ENCODE results near the gene PITPNB. TPM values are rescaled to one million over a fixed set of nuclear protein-coding genes. Genes with fewer than 3 reads are reported as not detected.
A peak's percentile ranks its signal among the peaks of the same experiment; 100 is the strongest.

The PITPNB gene
- total RNA-seq, 2 experiments from 2014 or later: 96.5 to 111 TPM

DNA sequence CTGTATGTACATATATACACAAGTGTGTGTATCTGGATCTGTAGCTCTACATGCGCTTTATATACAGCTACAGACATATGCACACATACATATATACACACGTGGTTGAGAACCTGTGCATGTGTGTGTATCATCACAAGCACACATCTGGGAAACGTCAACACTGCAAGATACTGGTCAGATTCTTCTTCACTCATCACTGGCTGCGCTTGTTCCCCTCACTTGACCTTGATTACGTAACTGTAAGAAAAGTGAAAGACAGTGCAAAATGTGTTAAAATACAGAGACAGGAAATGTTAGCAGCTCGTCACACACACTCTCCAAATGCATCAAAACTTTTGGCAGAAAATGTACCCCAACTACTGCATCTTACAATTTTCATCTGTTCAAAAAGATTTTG lies 65.6 kb downstream of the PITPNB start:
- intact Hi-C loops (cut with DNase I, micrococcal nuclease): no loop called here
- H3K27ac Mint-ChIP-seq: no peak overlapping the region
- no peak for ATAC-seq
- H3K4me1 Mint-ChIP-seq: peaks cover 4% of the 10 kb centered on the region
- H3K9me3 Mint-ChIP-seq (ENCODE audit: low read depth): no peaks in the 10 kb centered on the region
- DNase-seq: no peak
- ChIA-PET CTCF (no interaction called here), POLR2A (no interaction called here)
- H3K27me3 Mint-ChIP-seq: no peaks in the 10 kb centered on the region
- no peak overlapping the region for H3K4me3 Mint-ChIP-seq
- H3K36me3 Mint-ChIP-seq (ENCODE audit: low read depth): peaks cover 71% of the 10 kb centered on the region

- ChIA-PET CTCF (interaction anchor here (0.8 to 1.3 kb wide), 2 partner anchors 32 to 33 kb away, joined by 3 to 4 read pairs; no protein-coding TSS in a partner anchor), POLR2A (no interaction called here)
- no peaks in the 10 kb centered on the region for H3K27me3 Mint-ChIP-seq
- no peaks in the 10 kb centered on the region for H3K9me3 Mint-ChIP-seq (ENCODE audit: low read depth)
- H3K4me1 Mint-ChIP-seq: peaks cover 4% of the 10 kb centered on the region
- no peak for ATAC-seq
- H3K4me3 Mint-ChIP-seq: no peak overlapping the region
- no peak for DNase-seq
- intact Hi-C loops (cut with DNase I, micrococcal nuclease): no loop called here
- peaks cover 66% of the 10 kb centered on the region for H3K36me3 Mint-ChIP-seq (ENCODE audit: low read depth)
- H3K27ac Mint-ChIP-seq: no peak overlapping the region
Measured at GRCh38 chr22:27851974-27852746, 66.9 kb downstream of the PITPNB start.

- POLR2A ChIA-PET: no interaction called here
- H3K27me3 Mint-ChIP-seq: no peaks in the 10 kb centered on the region
- peaks cover 4% of the 10 kb centered on the region for H3K4me1 Mint-ChIP-seq
- CTCF ChIA-PET: interaction anchor here (0.8 kb wide), 1 partner anchor 528 kb away, joined by 3 read pairs; no protein-coding TSS in a partner anchor
- peaks cover 53% of the 10 kb centered on the region for H3K36me3 Mint-ChIP-seq (ENCODE audit: low read depth)
- no peaks in the 10 kb centered on the region for H3K9me3 Mint-ChIP-seq (ENCODE audit: low read depth)
- DNase-seq (no peak), ATAC-seq (no peak)
- intact Hi-C loops (cut with DNase I, micrococcal nuclease): no loop called here
- peak overlapping the region; percentile 17 for H3K27ac Mint-ChIP-seq
- H3K4me3 Mint-ChIP-seq: no peak overlapping the region
Measured at GRCh38 chr22:27850000-27850521, 69.0 kb downstream of the PITPNB start.

GRCh38 chr22:27848005-27848404 lies 71.1 kb downstream of the PITPNB start:
- ChIA-PET POLR2A (no interaction called here), CTCF (interaction anchor here (0.6 to 1.0 kb wide), 2 partner anchors 14 to 46 kb away, joined by 3 read pairs; no protein-coding TSS in a partner anchor)
- intact Hi-C loops (cut with DNase I, micrococcal nuclease): no loop called here
- Mint-ChIP-seq H3K9me3 (ENCODE audit: low read depth) (no peaks in the 10 kb centered on the region), H3K4me1 (peaks cover 4% of the 10 kb centered on the region), H3K27me3 (no peaks in the 10 kb centered on the region), H3K36me3 (ENCODE audit: low read depth) (peaks cover 36% of the 10 kb centered on the region), H3K4me3 (no peak overlapping the region), H3K27ac (no peak overlapping the region)
- ATAC-seq (no peak), DNase-seq (no peak)

DNA sequence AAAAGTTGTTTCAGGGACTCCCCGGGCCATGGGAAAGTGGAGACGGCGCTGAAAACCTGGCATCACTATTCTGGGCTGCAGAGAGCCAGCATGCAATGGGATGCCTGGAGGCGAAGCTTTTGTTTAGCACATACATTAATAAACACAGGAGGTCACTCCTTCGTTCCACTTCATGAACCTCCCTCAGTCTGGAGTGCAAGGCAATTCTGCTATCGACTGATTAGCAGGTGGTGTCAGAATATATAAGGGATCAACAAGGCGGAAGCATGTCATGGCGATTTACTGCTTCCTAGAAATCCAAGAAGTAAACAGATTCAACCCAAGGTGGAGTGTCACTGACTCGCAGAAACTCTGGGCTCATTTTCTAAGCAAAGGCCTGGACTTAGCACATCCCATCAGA lies 72.1 kb downstream of the PITPNB start:
- H3K4me1 Mint-ChIP-seq: peaks cover 4% of the 10 kb centered on the region
- intact Hi-C loops (cut with DNase I, micrococcal nuclease): no loop called here
- H3K27me3 Mint-ChIP-seq: no peaks in the 10 kb centered on the region
- no peaks in the 10 kb centered on the region for H3K9me3 Mint-ChIP-seq (ENCODE audit: low read depth)
- ChIA-PET CTCF (no interaction called here), POLR2A (interaction anchor here (0.6 kb wide), 1 partner anchor 14 kb away, joined by 3 read pairs; no protein-coding TSS in a partner anchor)
- ATAC-seq (no peak), DNase-seq (no peak)
- no peak overlapping the region for H3K4me3 Mint-ChIP-seq
- no peak overlapping the region for H3K27ac Mint-ChIP-seq
- H3K36me3 Mint-ChIP-seq (ENCODE audit: low read depth): peaks cover 30% of the 10 kb centered on the region

DNA sequence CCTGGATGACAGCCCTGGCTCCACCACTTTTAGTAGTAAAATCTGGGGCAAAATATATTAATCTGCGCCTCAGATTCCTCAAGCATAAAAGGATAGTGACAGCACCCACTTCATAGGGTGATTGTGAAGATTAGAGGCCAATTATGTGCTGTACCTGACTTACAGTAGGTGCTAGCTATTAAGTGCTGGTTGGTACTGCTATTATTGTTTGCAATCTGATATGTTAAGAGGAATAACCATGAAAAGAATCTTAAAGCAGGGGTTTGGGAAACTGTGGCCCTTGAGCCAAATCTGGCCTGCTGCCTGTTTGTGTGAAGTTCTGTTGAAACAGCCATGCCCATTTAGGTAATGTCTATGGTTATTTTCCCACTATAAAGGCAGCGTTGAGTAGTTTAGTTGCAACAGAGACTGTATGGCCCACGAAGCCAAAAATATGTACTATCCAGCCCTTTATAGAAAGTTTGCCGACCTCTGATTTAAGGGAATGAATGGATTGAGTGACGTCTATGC lies 72.8 kb downstream of the PITPNB start:
- ATAC-seq (no peak), DNase-seq (no peak)
- Mint-ChIP-seq H3K4me3 (no peak overlapping the region), H3K9me3 (ENCODE audit: low read depth) (no peaks in the 10 kb centered on the region), H3K27me3 (no peaks in the 10 kb centered on the region), H3K4me1 (peaks cover 4% of the 10 kb centered on the region), H3K36me3 (ENCODE audit: low read depth) (peaks cover 25% of the 10 kb centered on the region), H3K27ac (no peak overlapping the region)
- POLR2A ChIA-PET: no interaction called here
- intact Hi-C loops (cut with DNase I, micrococcal nuclease): no loop called here
- CTCF ChIA-PET: no interaction called here

GRCh38 chr22:27845644-27846043 lies 73.4 kb downstream of the PITPNB start:
- Mint-ChIP-seq H3K9me3 (ENCODE audit: low read depth) (no peaks in the 10 kb centered on the region), H3K4me3 (no peak overlapping the region), H3K4me1 (peaks cover 4% of the 10 kb centered on the region), H3K27ac (no peak overlapping the region), H3K36me3 (ENCODE audit: low read depth) (peaks cover 20% of the 10 kb centered on the region), H3K27me3 (no peaks in the 10 kb centered on the region)
- no peak for DNase-seq
- ChIA-PET CTCF (no interaction called here), POLR2A (no interaction called here)
- intact Hi-C loops (cut with DNase I, micrococcal nuclease): no loop called here
- ATAC-seq: no peak

- ATAC-seq (no peak), DNase-seq (no peak)
- H3K4me1 Mint-ChIP-seq: no peaks in the 10 kb centered on the region
- H3K4me3 Mint-ChIP-seq: no peak overlapping the region
- POLR2A ChIA-PET: no interaction called here
- H3K27ac Mint-ChIP-seq: no peak overlapping the region
- H3K9me3 Mint-ChIP-seq (ENCODE audit: low read depth): no peaks in the 10 kb centered on the region
- CTCF ChIA-PET: no interaction called here
- intact Hi-C loops (cut with DNase I, micrococcal nuclease): no loop called here
- peaks cover 19% of the 10 kb centered on the region for H3K36me3 Mint-ChIP-seq (ENCODE audit: low read depth)
- H3K27me3 Mint-ChIP-seq: no peaks in the 10 kb centered on the region
Measured at GRCh38 chr22:27844656-27845591, 74.1 kb downstream of the PITPNB start.

DNA sequence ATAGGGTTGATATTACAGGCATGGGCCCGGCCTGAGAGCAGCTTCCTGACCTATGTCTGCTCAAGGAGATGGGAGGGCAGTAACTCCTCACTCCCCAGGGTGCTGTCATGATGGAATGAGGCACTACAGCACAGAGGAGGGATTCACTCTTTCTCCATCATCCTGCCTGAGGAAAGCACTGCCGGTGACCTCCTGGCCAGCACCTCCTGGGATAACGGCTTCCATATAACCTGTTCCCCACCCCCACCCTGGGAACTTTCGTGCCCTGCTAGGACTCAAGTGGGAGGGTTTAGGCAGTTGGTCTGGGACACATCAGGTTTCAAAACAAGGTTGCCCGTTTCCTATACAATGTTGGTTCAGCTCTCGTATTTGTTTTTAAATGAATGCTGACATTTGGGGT lies 74.8 kb downstream of the PITPNB start:
- peaks cover 17% of the 10 kb centered on the region for H3K36me3 Mint-ChIP-seq (ENCODE audit: low read depth)
- ChIA-PET CTCF (no interaction called here), POLR2A (no interaction called here)
- H3K4me3 Mint-ChIP-seq: no peak overlapping the region
- DNase-seq (no peak), ATAC-seq (no peak)
- no peak overlapping the region for H3K27ac Mint-ChIP-seq
- intact Hi-C loops (cut with DNase I, micrococcal nuclease): no loop called here
- no peaks in the 10 kb centered on the region for H3K9me3 Mint-ChIP-seq (ENCODE audit: low read depth)
- no peaks in the 10 kb centered on the region for H3K27me3 Mint-ChIP-seq
- H3K4me1 Mint-ChIP-seq: no peaks in the 10 kb centered on the region

- DNase-seq (no peak), ATAC-seq (no peak)
- no peaks in the 10 kb centered on the region for H3K4me1 Mint-ChIP-seq
- CTCF ChIA-PET: interaction anchor here (0.6 to 0.9 kb wide), 2 partner anchors 11 to 17 kb away, joined by 3 read pairs; no protein-coding TSS in a partner anchor
- POLR2A ChIA-PET: interaction anchor here (0.6 kb wide), 1 partner anchor 16 kb away, joined by 4 read pairs; no protein-coding TSS in a partner anchor
- peaks cover 14% of the 10 kb centered on the region for H3K36me3 Mint-ChIP-seq (ENCODE audit: low read depth)
- intact Hi-C loops (cut with DNase I, micrococcal nuclease): no loop called here
- H3K9me3 Mint-ChIP-seq (ENCODE audit: low read depth): peaks cover 3% of the 10 kb centered on the region
- H3K27ac Mint-ChIP-seq: no peak overlapping the region
- H3K4me3 Mint-ChIP-seq: no peak overlapping the region
- H3K27me3 Mint-ChIP-seq: no peaks in the 10 kb centered on the region
Measured at GRCh38 chr22:27843441-27843840, 75.6 kb downstream of the PITPNB start.

- Mint-ChIP-seq H3K9me3 (ENCODE audit: low read depth) (peaks cover 3% of the 10 kb centered on the region), H3K4me1 (no peaks in the 10 kb centered on the region), H3K36me3 (ENCODE audit: low read depth) (peaks cover 11% of the 10 kb centered on the region), H3K4me3 (no peak overlapping the region), H3K27me3 (no peaks in the 10 kb centered on the region), H3K27ac (no peak overlapping the region)
- ATAC-seq (no peak), DNase-seq (no peak)
- ChIA-PET CTCF (interaction anchor here (0.6 to 0.9 kb wide), 2 partner anchors 11 to 17 kb away, joined by 3 read pairs; no protein-coding TSS in a partner anchor), POLR2A (no interaction called here)
- intact Hi-C loops (cut with DNase I, micrococcal nuclease): no loop called here
Measured at GRCh38 chr22:27842669-27843431, 76.2 kb downstream of the PITPNB start.

Measured in activated CD4-positive, alpha-beta T cell treated with anti-CD3 and anti-CD28 coated beads for 36 hours (primary cell).